HepG2 (cell line): ENCODE measurements around the gene RAD51D. TPM values are rescaled to one million over a fixed set of nuclear protein-coding genes. Genes with fewer than 3 reads are reported as not detected.

ENCODE experiments used
- ATAC-seq: fragments of 200-7000 bp; cut with Tn5 transposase; 3 replicates; pipeline ENCODE4 v1.9.1; 2020; ENCODE audit warnings: mild to moderate bottlenecking, moderate library complexity
- BruUV-seq: library from RNA; stranded (reverse); fragments of 400-500 nt; replicated peaks from 2 replicates; lab custom pipeline; 2021; lab: Mats Ljungman, UMichigan
- CTCF ChIA-PET: fragments of 300-600 bp; formaldehyde crosslinking; extraction: SDS; loops from one replicate; lab custom pipeline; 2021; ENCODE audit warnings: low total read pairs, inconsistent platforms, low intra/inter-chr PET ratio; lab: Yijun Ruan, JAX
- POLR2A ChIA-PET: fragments of 350-600 bp; sonication (Branson Sonifier 250); formaldehyde crosslinking; loops from one replicate; lab custom pipeline; 2020; ENCODE audit warnings: antibody characterized with exemption, inconsistent platforms; lab: Yijun Ruan, JAX
- DNase-seq: peaks from one replicate; pipeline ENCODE4 v3.0.0-alpha.2; 2015; ENCODE audit warnings: low spot score
- FAIRE-seq: peaks from 3 replicates; lab custom pipeline; 2011; peaks lifted over from hg19 to GRCh38; lab: Jason Lieb, UNC
- H2AFZ ChIP-seq: one replicate; pipeline ENCODE4 v1.6.1; 2011; ENCODE audit warnings: low read length, inconsistent platforms
- H3K27ac ChIP-seq: fragments of 300-600 bp; 3 replicates; pipeline ENCODE4 v1.8.0; 2011; ENCODE audit warnings: mixed run types, mild to moderate bottlenecking, mixed read lengths, low read length, inconsistent platforms; ENCODE audit not compliant: insufficient read depth; ENCODE audit errors: extremely low read length
- H3K27me3 ChIP-seq, 2 experiments: fragments of 200-600 bp in 1 of 2; 2 replicates in 1 of 2; 3 replicates in 1 of 2; pipeline versions ENCODE4 v1.6.0 to v1.8.0; 2011; ENCODE audit warnings: low read length in 2 of 2, mild to moderate bottlenecking in 2 of 2, moderate library complexity in 2 of 2, inconsistent platforms in 1 of 2; ENCODE audit not compliant: insufficient read depth in 2 of 2, control insufficient read depth in 1 of 2
- H3K36me3 ChIP-seq, 2 experiments: fragments of 200-600 bp in 1 of 2; replicated peaks in 1 of 2; 2 replicates in 1 of 2; 3 replicates in 1 of 2; pipeline versions ENCODE4 v1.5.1 to v1.8.0; 2011; ENCODE audit warnings: low read length in 2 of 2, inconsistent platforms in 1 of 2; ENCODE audit not compliant: insufficient read depth in 2 of 2, control insufficient read depth in 1 of 2
- H3K4me1 ChIP-seq: 2 replicates; pipeline ENCODE4 v1.5.1; 2012; ENCODE audit warnings: low read length, inconsistent platforms; ENCODE audit not compliant: insufficient read depth
- H3K4me2 ChIP-seq: 2 replicates; pipeline ENCODE4 v1.6.0; 2011; ENCODE audit warnings: low read depth, low read length, inconsistent platforms
- H3K4me3 ChIP-seq, 3 experiments: fragments of 200-600 bp in 1 of 3; sonication (generic), shearing (Covaris generic) in 1 of 3; replicated peaks in 1 of 3; 2 replicates each; pipeline ENCODE4 v1.5.1; 2011 to 2016; ENCODE audit warnings: low read length in 3 of 3, inconsistent platforms in 2 of 3, low read depth in 2 of 3, mild to moderate bottlenecking in 2 of 3, control low read depth in 1 of 3, mixed read lengths in 1 of 3; ENCODE audit not compliant: insufficient read depth in 1 of 3
- H3K79me2 ChIP-seq: one replicate; pipeline ENCODE4 v1.6.1; 2011; ENCODE audit warnings: low read length, inconsistent platforms; ENCODE audit not compliant: insufficient read depth
- H3K9ac ChIP-seq: 2 replicates; pipeline ENCODE4 v1.6.0; 2011; ENCODE audit warnings: mild to moderate bottlenecking, low read depth, low read length, inconsistent platforms; ENCODE audit not compliant: insufficient read depth
- H3K9me3 ChIP-seq: 2 replicates; pipeline ENCODE4 v1.5.1; 2012; ENCODE audit warnings: mild to moderate bottlenecking, low read length
- H4K20me1 ChIP-seq: 2 replicates; pipeline ENCODE4 v1.6.0; 2011; ENCODE audit warnings: inconsistent platforms, mild to moderate bottlenecking, low read length, moderate library complexity; ENCODE audit not compliant: insufficient read depth
- DPF2 ChIP-seq: sonication (generic); formaldehyde crosslinking; IDR thresholded peaks from 2 replicates; pipeline ENCODE4 v1.4.0; 2020; ENCODE audit warnings: mild to moderate bottlenecking, low read depth, missing genetic modification reagents, borderline replicate concordance
- EP300 ChIP-seq, 3 experiments: sonication (generic) in 1 of 3; formaldehyde crosslinking in 1 of 3; IDR thresholded peaks; 2 replicates each; pipeline versions ENCODE4 v1.5.1 to v1.6.1; 2011 to 2020; ENCODE audit warnings: low read depth in 2 of 3, low read length in 2 of 3, borderline replicate concordance in 1 of 3, improper control_type of control experiment in 1 of 3, mild to moderate bottlenecking in 1 of 3, missing genetic modification reagents in 1 of 3, moderate library complexity in 1 of 3
- GATAD2A ChIP-seq: IDR thresholded peaks from 2 replicates; pipeline ENCODE4 v1.6.1; 2016
- REL ChIP-seq: sonication (generic); formaldehyde crosslinking; conservative IDR thresholded peaks from 2 replicates; pipeline ENCODE4 v1.8.0; 2022; ENCODE audit warnings: mild to moderate bottlenecking, missing genetic modification reagents, moderate library complexity
- SOX13 ChIP-seq, 3 experiments: fragments of 450-650 bp in 1 of 3; sonication (generic) in 1 of 3; formaldehyde crosslinking in 1 of 3; IDR thresholded peaks in 2 of 3; conservative IDR thresholded peaks in 1 of 3; 2 replicates each; pipeline versions ENCODE4 v1.5.0 to v1.6.1; 2016 to 2020; ENCODE audit warnings: antibody characterized with exemption in 1 of 3, mild to moderate bottlenecking in 1 of 3, missing compliant biosample characterization in 1 of 3, missing genetic modification reagents in 1 of 3, moderate library complexity in 1 of 3
- ZNF253 ChIP-seq: sonication (generic); formaldehyde crosslinking; IDR thresholded peaks from 2 replicates; pipeline ENCODE4 v1.8.0; 2022; ENCODE audit warnings: mild to moderate bottlenecking, missing genetic modification reagents, borderline replicate concordance
- WGBS: methylation state at CpG from one replicate; pipeline ENCODE4 v1.1.6; 2017; ENCODE audit warnings: low lambda C conversion rate; 5-methylcytosine and 5-hydroxymethylcytosine counted together
- in situ Hi-C: cut with HindIII; loops from 2 replicates; pipeline ENCODE4 v1.10.0; 2017; ENCODE audit warnings: low pct_unique_long_range_greater_than_20kb; ENCODE audit not compliant: extremely low pct_ligation_motif_present
- intact Hi-C: fragments of 100-400 bp; cut with micrococcal nuclease; formaldehyde crosslinking; loops from one replicate; pipeline ENCODE4 v1.10.0; 2022; ENCODE audit not compliant: unreplicated experiment
- polyA plus RNA-seq, 8 experiments: library from polyadenylated mRNA; depleted of rRNA in 3 of 8; stranded (reverse) in 7 of 8; unstranded in 1 of 8; fragments of >200 nt; fragmentation: Illumina TruSeq in 4 of 8; extraction: Trizol in 4 of 8; gene quantifications; 2 replicates each; pipeline versions ENCODE4 v1.2.1 to v1.2.3, GENCODE V29; 2011 to 2016; ENCODE audit warnings: low read depth in 4 of 8, missing spikeins in 1 of 8, mixed read lengths in 1 of 8; ENCODE audit not compliant: insufficient read depth in 1 of 8
- total RNA-seq, 5 experiments: library from RNA; depleted of rRNA; stranded (reverse); fragments of >200 nt; fragmentation: Illumina TruSeq; extraction: Trizol; gene quantifications; 2 replicates each; pipeline ENCODE4 v1.2.3, GENCODE V29; 2016; ENCODE audit warnings: low read depth in 1 of 5
- TF ChIP-seq, protein P1 (sequence below): sonication (generic); formaldehyde crosslinking; IDR thresholded peaks from 2 replicates; pipeline ENCODE4 v1.5.1; 2020; ENCODE audit warnings: mild to moderate bottlenecking, missing genetic modification reagents, borderline replicate concordance
- TF ChIP-seq, protein P2 (sequence below): sonication (generic); IDR thresholded peaks from 2 replicates; pipeline ENCODE4 v1.6.1; 2016; ENCODE audit warnings: low read depth, borderline replicate concordance
- TF ChIP-seq, protein P3 (sequence below), 2 experiments: fragments of 450-650 bp in 1 of 2; sonication (generic) in 1 of 2; formaldehyde crosslinking; IDR thresholded peaks; 2 replicates each; pipeline versions ENCODE4 v1.5.0 to v1.8.0; 2020 to 2022; ENCODE audit warnings: mild to moderate bottlenecking in 1 of 2, missing genetic modification reagents in 1 of 2

RAD51D gene
- total and polyA plus RNA-seq, 2 of the 13 experiments (the other 11 are each of a cell fraction or from before 2014, with no cell fraction given), result 6.7 to 13.1 TPM

DNA sequence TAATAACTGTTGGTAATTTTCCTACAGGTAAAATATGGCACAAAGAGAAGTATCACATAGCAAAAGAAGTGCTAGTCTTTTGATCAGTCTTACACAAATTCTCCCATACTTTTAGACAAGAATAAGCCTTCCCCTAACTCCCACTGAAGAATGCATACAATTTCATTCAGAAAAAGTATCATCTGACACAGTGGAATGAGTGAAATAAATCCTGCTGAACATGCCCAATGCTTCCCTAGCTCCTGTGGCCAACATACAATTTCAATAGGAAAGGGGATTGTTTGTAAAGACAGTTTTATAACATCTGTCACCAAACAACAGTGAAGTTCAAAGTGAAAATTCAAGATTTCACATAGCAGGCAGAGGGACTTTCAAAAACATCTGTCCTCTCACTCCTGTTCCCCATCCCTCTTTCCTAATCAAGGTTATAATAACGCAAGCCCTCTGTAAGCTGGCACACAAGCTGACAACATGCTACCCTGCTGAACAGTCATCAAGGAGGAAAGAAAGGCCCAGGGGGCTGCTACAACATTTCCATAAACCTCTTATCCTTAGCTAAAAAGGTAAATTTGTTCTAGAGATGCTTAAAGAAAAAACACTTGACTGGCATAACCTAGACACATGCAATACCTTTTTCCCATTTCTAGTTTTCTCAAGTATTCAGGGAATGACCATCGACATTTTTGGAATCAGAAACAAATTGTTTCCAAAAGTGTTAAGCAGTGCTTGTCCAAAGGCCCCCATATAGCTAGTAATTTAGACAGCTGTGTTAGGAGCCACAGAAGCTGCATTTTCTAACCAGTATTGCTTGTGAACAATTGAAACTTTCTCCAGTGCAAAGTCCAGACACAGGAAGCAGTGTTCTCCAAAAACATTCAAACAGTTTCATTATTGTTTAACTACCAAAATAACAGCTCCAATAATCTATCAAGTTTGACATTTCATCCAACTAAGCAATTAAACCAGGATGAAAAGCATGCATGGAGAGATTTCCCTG is 44.7 kb downstream of the RAD51D start (continued):
- TF ChIP-seq, protein P1, sequence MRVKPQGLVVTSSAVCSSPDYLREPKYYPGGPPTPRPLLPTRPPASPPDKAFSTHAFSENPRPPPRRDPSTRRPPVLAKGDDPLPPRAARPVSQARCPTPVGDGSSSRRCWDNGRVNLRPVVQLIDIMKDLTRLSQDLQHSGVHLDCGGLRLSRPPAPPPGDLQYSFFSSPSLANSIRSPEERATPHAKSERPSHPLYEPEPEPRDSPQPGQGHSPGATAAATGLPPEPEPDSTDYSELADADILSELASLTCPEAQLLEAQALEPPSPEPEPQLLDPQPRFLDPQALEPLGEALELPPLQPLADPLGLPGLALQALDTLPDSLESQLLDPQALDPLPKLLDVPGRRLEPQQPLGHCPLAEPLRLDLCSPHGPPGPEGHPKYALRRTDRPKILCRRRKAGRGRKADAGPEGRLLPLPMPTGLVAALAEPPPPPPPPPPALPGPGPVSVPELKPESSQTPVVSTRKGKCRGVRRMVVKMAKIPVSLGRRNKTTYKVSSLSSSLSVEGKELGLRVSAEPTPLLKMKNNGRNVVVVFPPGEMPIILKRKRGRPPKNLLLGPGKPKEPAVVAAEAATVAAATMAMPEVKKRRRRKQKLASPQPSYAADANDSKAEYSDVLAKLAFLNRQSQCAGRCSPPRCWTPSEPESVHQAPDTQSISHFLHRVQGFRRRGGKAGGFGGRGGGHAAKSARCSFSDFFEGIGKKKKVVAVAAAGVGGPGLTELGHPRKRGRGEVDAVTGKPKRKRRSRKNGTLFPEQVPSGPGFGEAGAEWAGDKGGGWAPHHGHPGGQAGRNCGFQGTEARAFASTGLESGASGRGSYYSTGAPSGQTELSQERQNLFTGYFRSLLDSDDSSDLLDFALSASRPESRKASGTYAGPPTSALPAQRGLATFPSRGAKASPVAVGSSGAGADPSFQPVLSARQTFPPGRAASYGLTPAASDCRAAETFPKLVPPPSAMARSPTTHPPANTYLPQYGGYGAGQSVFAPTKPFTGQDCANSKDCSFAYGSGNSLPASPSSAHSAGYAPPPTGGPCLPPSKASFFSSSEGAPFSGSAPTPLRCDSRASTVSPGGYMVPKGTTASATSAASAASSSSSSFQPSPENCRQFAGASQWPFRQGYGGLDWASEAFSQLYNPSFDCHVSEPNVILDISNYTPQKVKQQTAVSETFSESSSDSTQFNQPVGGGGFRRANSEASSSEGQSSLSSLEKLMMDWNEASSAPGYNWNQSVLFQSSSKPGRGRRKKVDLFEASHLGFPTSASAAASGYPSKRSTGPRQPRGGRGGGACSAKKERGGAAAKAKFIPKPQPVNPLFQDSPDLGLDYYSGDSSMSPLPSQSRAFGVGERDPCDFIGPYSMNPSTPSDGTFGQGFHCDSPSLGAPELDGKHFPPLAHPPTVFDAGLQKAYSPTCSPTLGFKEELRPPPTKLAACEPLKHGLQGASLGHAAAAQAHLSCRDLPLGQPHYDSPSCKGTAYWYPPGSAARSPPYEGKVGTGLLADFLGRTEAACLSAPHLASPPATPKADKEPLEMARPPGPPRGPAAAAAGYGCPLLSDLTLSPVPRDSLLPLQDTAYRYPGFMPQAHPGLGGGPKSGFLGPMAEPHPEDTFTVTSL (CRISPR knock-in tag), result peak; percentile 34; the same call in 1 of the 2 replicates
- 0 out of 2 replicates have a peak, but pooled peaks have one; percentile 31 for TF ChIP-seq DPF2 (CRISPR knock-in tag)

DNA sequence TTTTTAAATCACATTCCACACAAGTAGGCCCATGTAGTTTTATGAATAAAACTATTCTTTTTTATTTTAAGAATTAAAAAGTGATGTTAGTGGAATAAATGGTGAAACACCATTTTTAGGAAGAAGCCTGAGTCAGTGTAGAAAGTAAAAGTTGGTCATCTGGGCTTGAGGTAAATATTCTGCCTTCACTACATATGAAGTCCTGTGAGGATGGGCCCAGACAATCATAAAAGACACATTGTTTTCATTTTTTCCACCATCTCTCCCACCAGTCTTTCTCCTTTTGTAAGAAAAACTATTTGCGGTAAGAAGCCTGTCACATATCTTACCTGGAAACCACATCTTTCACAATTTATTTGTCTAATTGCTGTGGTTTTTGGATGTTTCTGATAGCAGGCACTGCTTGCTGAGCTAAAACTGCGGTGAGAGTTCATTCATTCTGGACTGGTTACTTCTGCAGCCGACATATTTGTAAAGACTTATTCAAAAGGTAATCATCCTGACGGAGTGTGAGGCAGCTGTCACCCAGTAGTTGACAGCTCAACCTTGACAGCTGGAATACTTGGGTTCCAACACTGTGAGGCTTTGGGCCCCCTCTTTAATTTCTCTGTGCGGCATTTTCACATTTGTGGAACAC is 45.6 kb downstream of the RAD51D start:
- WGBS, result 8% methylated on average over 5 of the region's 5 CpGs
- FAIRE-seq (peak; percentile 30), ATAC-seq (peak; percentile 64), DNase-seq (peak; percentile 69)
- Histone ChIP-seq H3K9ac (peak overlapping the region; percentile 57), H3K36me3 (no peaks in the 10 kb centered on the region; a peak in 1 of 5 replicates), H3K4me1 (peaks cover 90% of the 10 kb centered on the region), H4K20me1 (no peaks in the 10 kb centered on the region), H3K9me3 (no peaks in the 10 kb centered on the region), H3K4me3 (peak overlapping the region in 2 of 3 experiments; percentile 43 to 56; a peak in 2 of 6 replicates), H2AFZ (no peak overlapping the region), H3K27me3 (no peaks in the 10 kb centered on the region; a peak in 1 of 5 replicates), H3K4me2 (peak overlapping the region; percentile 85), H3K79me2 (peaks cover 83% of the 10 kb centered on the region), H3K27ac (peak overlapping the region; percentile 81)
- no TSS peak for BruUV-seq
- POLR2A ChIA-PET, result interaction anchor here (1.0 to 2.7 kb wide), 4 partner anchors 10 to 23 kb away, joined by 4 to 54 read pairs (median 16); partner anchors contain the start of gene RFFL
- intact Hi-C loops, result no loop called here
- in situ Hi-C loops, result no loop called here
- CTCF ChIA-PET, result no interaction called here
- peak; percentile 15; the same call in 1 of the 2 replicates for TF ChIP-seq GATAD2A
- TF ChIP-seq REL (CRISPR knock-in tag), result no peak
- no peak for TF ChIP-seq ZNF253 (CRISPR knock-in tag)
- no peak for TF ChIP-seq SOX13 (IDR thresholded peaks at IDR 0.05)
- TF ChIP-seq SOX13 (CRISPR knock-in tag; conservative IDR thresholded peaks at IDR 0.05 in 1 of 2, IDR thresholded peaks at IDR 0.05 in 1 of 2), result peak in 1 of 2 experiments; percentile 29; a peak in 1 of 4 replicates
- peak in 1 of 2 experiments; percentile 27; a peak in 1 of 4 replicates for TF ChIP-seq EP300 (IDR thresholded peaks at IDR 0.05; ENCODE audit: low read depth in 2 of 2, low read length in 2 of 2)
- no peak for TF ChIP-seq EP300 (CRISPR knock-in tag; IDR thresholded peaks at IDR 0.05; ENCODE audit: borderline replicate concordance)
- TF ChIP-seq, protein P2, sequence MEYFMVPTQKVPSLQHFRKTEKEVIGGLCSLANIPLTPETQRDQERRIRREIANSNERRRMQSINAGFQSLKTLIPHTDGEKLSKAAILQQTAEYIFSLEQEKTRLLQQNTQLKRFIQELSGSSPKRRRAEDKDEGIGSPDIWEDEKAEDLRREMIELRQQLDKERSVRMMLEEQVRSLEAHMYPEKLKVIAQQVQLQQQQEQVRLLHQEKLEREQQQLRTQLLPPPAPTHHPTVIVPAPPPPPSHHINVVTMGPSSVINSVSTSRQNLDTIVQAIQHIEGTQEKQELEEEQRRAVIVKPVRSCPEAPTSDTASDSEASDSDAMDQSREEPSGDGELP, result peak; percentile 57; the same call in 1 of the 2 replicates
- TF ChIP-seq, protein P3, sequence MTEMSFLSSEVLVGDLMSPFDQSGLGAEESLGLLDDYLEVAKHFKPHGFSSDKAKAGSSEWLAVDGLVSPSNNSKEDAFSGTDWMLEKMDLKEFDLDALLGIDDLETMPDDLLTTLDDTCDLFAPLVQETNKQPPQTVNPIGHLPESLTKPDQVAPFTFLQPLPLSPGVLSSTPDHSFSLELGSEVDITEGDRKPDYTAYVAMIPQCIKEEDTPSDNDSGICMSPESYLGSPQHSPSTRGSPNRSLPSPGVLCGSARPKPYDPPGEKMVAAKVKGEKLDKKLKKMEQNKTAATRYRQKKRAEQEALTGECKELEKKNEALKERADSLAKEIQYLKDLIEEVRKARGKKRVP (CRISPR knock-in tag; IDR thresholded peaks at IDR 0.05), result 0 out of 4 replicates have a peak, but pooled peaks of 1 of the 2 experiments have one; percentile 16
